ENCODE results near the gene NCR3LG1.
A peak's percentile ranks its signal among the peaks of the same experiment; 100 is the strongest.

NCR3LG1 gene

GRCh38 chr11:17351510-17352176 is at the start of gene NCR3LG1:
Gene NCR3LG1 (plus strand): TSS chr11:17351800. CDS start chr11:17351970, 170 bp downstream.
- Mint-ChIP-seq H3K27me3 (ENCODE audit: low read depth) (peaks cover 55% of the 10 kb centered on the region), H3K27ac (peak within 1 kb of the TSS in 2 of 3 experiments; percentile 16 to 66), H3K9me3 (peaks cover 3% of the 10 kb centered on the region), H3K36me3 (ENCODE audit: low read depth) (no peaks in the 10 kb centered on the region), H3K4me1 (peaks cover 22% of the 10 kb centered on the region), H3K4me3 (peak within 1 kb of the TSS; percentile 87 to 92 (median 89))
- no peak for TF ChIP-seq CTCF (IDR thresholded peaks at IDR 0.05; ENCODE audit: unreplicated experiment in 3 of 3)

- TF ChIP-seq CTCF (IDR thresholded peaks at IDR 0.05; ENCODE audit: unreplicated experiment in 3 of 3), result no peak
- no peaks in the 10 kb centered on the region for H3K4me1 Mint-ChIP-seq
- H3K36me3 Mint-ChIP-seq (ENCODE audit: low read depth), result peaks cover 7% of the 10 kb centered on the region
- H3K4me3 Mint-ChIP-seq, result no peak overlapping the region
- H3K27me3 Mint-ChIP-seq (ENCODE audit: low read depth), result no peaks in the 10 kb centered on the region
- H3K9me3 Mint-ChIP-seq, result no peaks in the 10 kb centered on the region
- H3K27ac Mint-ChIP-seq, result no peak overlapping the region
Measured at GRCh38 chr11:17313349-17314231, 38.0 kb upstream of the NCR3LG1 start.

- no peak for TF ChIP-seq CTCF (IDR thresholded peaks at IDR 0.05; ENCODE audit: unreplicated experiment in 3 of 3)
- H3K4me1 Mint-ChIP-seq, result no peaks in the 10 kb centered on the region
- H3K27me3 Mint-ChIP-seq (ENCODE audit: low read depth), result no peaks in the 10 kb centered on the region
- no peaks in the 10 kb centered on the region for H3K9me3 Mint-ChIP-seq
- H3K4me3 Mint-ChIP-seq, result no peak overlapping the region
- H3K27ac Mint-ChIP-seq, result no peak overlapping the region
- peaks cover 7% of the 10 kb centered on the region for H3K36me3 Mint-ChIP-seq (ENCODE audit: low read depth)
Measured at GRCh38 chr11:17314232-17314547, 37.4 kb upstream of the NCR3LG1 start.

- Mint-ChIP-seq H3K36me3 (ENCODE audit: low read depth) (peaks cover 10% of the 10 kb centered on the region), H3K27ac (no peak overlapping the region), H3K27me3 (ENCODE audit: low read depth) (no peaks in the 10 kb centered on the region), H3K9me3 (no peaks in the 10 kb centered on the region), H3K4me1 (no peaks in the 10 kb centered on the region), H3K4me3 (no peak overlapping the region)
- no peak for TF ChIP-seq CTCF (IDR thresholded peaks at IDR 0.05; ENCODE audit: unreplicated experiment in 3 of 3)
Measured at GRCh38 chr11:17314904-17315426, 36.6 kb upstream of the NCR3LG1 start.

- peaks cover 3% of the 10 kb centered on the region for H3K9me3 Mint-ChIP-seq
- H3K4me3 Mint-ChIP-seq, result no peak overlapping the region
- peaks cover 31% of the 10 kb centered on the region for H3K36me3 Mint-ChIP-seq (ENCODE audit: low read depth)
- no peaks in the 10 kb centered on the region for H3K4me1 Mint-ChIP-seq
- H3K27ac Mint-ChIP-seq, result no peak overlapping the region
- TF ChIP-seq CTCF (IDR thresholded peaks at IDR 0.05; ENCODE audit: unreplicated experiment in 3 of 3), result no peak
- H3K27me3 Mint-ChIP-seq (ENCODE audit: low read depth), result no peaks in the 10 kb centered on the region
Measured at GRCh38 chr11:17328871-17329494, 22.6 kb upstream of the NCR3LG1 start.

Measured in nephron (organoid).